NOMO-1 treated with DMSO at 0.1 percent for 48 hours (cell line): ENCODE measurements around the gene BACE2.

Source experiments
- DNase-seq: peaks from one replicate; lab custom pipeline; 2025; ENCODE audit not compliant: unreplicated experiment; lab: John Stamatoyannopoulos, UW

Gene BACE2

DNA sequence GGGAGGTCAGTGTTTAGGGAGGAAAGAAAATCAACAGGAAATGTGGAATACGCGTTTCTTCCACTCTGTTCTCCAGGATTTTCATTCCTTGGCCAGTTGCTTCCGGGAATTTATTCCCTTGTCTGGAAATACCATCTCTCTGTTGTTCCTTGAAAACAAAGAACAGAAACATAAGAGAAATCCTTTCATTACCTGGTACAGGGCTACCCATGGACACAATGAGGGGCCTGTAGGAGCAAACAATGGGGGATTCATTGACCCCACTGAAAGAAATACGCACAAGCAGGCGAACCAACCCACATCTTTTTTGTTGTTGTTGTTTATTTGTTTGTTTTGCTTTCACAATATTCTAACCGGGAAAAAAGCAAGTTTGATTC is 20.0 kb upstream of the BACE2 start:
- no peak for DNase-seq

- no peak for DNase-seq
These were observed 19.2 kb upstream of the BACE2 start for GRCh38 chr21:41148798-41149197.

GRCh38 chr21:41149199-41149598 is 18.8 kb upstream of the BACE2 start:
- DNase-seq: no peak

DNA sequence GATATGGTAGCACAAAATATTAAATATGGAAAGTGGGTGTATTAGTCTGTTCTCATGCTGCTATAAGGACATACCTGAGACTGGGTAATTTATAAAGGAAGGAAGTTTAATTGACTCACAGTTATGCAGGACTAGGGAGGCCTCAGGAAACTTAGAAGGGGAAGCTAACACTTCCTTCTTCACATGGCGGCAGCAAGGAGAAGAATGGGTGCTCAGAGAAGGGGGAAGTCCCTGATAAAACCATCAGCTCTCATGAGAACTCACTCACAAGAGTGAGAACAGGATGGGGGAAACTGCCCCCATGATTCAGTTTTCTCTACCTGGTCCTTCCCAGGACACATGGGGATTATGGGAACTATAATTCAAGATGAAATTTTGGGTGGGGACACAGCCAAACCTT is 15.8 kb upstream of the BACE2 start:
- peak; percentile 8 for DNase-seq

- no peak for DNase-seq
These were observed 14.5 kb upstream of the BACE2 start for GRCh38 chr21:41153443-41153842.

DNA sequence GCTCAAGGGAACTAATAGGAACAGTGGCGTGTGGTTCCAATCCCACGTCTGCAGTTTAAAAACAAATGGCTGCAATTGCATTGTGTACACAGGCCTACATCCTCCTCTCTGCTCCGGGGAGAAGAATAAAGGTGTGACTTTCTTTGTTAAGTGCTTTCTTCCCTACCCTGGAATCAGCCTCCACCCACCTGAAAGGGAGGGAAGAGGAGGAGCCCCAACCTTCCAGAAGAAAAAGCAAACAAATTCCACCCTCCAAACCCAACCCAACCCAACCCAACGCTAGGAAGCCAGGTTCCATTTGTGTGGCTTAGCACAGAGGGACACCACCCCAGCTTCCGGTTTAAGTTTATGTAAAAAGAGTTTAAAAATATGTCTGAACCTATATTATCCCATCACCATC is 11.8 kb upstream of the BACE2 start:
- no peak for DNase-seq

- no peak for DNase-seq
These were observed 9.9 kb upstream of the BACE2 start for GRCh38 chr21:41158026-41158425.

DNA sequence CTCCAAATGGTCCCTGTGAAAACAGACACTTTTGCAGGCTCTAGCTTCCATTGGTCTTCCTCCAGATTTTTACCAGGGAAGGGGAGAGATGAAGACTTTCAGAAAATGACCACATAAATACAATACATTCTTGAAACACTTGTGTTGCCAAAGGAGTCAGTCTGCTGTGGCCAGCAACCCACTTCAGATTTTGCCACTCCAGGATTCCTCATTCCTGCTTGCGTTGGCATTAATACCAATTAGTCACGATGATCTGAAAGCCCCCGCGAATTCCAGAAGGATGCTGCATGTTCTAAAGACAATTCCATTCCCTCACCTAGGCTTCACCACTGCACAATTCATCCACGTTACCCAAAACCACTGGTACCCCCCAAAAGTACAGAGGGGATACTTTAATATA is 7.9 kb upstream of the BACE2 start:
- no peak for DNase-seq

DNA sequence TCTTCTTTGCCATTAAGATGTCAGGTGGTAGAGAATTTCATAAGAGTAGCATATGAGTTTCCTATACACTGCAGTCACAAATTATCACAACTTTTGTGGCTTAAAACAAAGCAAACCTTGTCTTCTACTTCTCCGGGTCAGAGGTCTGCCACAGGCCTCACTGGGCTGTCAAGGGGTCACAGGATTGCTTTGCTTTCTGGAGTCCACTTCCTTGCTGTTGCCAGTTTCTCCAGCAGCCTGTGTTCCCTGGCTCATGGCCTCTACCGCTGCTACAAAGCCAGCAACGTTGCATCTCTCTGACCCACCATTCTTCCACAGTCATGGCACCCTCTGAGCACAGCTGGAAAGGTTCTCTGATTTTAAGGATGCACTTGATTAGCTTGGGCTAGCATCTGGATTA is 6.5 kb upstream of the BACE2 start:
- DNase-seq: no peak

GRCh38 chr21:41162096-41162495 is 5.9 kb upstream of the BACE2 start:
- no peak for DNase-seq

DNA sequence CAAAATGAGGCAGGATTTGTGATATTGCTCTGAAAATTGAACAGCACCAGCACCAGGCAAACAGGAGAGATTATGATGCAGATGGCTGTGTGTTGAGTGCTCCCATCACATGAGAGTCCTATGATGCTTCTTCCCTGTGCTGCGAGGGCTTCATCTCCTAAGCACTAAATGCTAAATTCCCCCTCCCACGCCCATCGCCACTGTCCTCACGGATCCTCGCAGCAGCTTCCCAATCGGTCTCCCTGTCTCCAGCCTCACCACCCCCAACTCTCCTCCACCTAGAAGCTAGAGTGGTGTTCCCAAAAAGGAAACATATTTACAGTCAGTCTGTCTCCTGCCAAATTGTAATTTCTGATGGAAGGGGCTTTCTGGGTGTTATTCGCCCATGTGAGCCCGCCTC is 4.9 kb upstream of the BACE2 start:
- no peak for DNase-seq

- DNase-seq: no peak
These were observed 3.9 kb upstream of the BACE2 start for GRCh38 chr21:41164052-41164451.

DNA sequence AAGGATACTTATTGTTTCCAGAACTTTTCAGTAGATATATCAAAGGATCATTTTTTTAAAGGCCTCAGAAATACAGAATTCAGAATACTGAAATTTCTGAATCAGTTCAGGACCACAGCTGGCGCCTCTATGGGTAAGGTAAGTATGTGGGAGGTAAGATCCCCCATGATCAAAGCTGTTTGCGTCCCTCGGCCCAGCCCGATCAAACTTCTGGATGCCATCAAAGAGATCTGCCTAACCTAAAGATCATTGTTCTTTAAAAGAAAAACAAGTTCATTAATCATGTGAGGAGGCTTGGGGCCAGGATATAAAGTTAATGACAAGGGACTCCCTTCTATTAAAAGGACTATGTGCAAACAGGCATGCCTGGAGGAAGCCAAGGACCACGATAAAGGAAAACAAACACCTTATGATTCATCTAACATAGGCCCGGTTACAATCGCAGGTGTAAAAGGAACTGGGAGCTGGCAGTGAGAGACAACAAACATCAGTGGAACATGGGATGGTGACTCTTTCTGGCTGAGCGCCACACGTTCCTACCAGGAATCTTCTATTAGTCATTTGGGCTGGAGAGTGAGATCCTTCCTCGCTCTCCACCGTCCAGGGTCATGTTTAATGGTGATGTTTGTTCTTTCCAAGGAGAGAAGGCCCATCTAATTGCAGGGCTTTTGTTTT is 2.8 kb upstream of the BACE2 start:
- DNase-seq: no peak

DNA sequence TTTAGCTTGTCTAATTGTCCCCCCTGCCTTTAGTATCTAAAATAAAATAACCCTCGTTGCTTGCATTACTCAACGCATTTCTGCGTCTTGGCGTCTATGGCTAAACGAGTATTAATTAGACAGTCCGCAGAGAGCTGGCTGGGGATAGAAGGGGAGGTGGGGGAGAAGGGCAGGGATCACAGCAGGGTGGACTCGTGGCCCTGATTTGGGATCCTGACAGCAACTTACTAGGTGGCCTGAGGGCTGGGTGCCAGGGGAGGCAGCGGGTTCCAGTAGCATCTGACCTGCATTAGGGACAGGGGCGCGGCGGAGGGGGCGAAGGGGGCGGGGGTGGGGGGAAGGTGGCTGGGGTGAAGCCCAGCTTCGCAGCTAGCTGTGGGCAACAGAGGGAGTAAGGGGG is 1.1 kb upstream of the BACE2 start:
- no peak for DNase-seq

DNA sequence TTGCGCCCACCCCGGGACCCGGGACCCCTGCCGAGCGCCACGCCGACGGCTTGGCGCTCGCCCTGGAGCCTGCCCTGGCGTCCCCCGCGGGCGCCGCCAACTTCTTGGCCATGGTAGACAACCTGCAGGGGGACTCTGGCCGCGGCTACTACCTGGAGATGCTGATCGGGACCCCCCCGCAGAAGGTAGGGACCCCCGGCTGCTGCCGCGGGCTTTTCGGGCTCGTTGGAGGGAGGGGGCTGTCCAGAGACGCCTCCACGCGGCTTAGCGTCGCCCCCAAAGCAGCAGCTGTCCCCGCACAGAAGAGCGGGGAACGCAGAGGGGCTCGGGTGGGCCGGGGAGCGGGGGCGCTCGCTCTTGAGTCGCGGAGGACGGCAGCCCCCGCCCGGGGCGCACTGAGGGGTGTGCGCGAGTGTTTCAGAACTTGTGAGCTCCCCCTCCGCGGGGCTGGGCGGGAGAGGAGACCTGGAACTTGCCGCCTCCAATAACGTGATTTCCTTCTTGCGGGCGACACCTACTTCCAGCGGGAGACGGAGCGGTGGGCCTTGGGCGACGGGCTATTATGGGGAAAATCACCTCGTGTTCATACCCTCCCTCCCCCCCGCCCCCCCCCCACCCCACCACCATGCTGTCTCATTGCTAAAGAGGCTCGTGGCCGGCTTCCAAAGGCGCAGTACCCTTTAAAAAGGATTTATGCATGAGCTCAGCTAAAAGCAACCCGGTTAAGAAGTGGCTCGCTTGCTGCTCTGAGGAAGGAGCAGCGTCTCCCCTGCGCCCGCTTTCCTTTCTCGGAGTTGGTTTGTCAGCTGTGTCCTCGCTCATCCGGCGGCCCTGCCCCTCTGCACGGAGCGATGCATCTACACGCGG is 664 bp downstream of the BACE2 start:
- peak; percentile 14 for DNase-seq

GRCh38 chr21:41169258-41169576 is 1.3 kb downstream of the BACE2 start:
- DNase-seq: no peak

DNA sequence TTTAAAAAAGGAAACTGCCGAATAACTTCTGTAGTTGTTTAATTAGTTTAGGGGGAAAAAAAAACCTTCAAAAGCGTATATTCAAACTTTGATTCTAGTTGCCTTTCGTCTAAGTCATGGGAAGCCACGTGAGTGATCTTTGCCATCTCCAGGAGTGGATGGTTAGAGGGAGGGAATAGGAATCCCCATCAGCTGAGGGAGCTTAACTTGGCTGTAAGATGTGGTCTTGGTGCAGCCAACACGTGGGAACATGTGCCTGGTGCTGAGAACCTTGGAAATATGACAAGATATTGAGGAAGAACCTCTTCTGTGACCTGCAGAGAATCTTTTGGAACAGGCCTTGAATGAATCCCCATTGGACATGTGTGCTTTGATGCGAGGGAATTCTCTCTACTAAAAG is 1.7 kb downstream of the BACE2 start:
- no peak for DNase-seq

DNA sequence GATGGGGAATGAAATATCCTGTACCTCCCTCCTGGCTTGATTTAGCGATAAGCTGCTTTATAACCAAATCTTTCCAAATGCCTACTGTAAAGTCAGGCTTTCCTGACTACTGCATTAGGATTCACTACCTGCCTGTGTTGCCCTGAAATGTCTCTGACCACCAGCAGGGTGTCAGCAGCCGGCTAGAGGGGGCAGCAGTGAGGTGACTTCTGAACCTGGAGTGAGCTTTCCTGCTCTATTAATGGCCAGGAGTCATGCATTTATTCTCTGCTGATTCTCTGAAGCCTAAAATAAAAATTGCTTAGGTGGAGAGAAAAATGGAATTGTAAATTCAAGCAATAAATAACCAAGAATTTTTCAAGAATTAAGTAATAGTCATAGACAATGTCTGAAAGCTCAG is 2.5 kb downstream of the BACE2 start:
- DNase-seq: peak; percentile 1

GRCh38 chr21:41170859-41171609 is 3.1 kb downstream of the BACE2 start:
- DNase-seq: no peak

DNA sequence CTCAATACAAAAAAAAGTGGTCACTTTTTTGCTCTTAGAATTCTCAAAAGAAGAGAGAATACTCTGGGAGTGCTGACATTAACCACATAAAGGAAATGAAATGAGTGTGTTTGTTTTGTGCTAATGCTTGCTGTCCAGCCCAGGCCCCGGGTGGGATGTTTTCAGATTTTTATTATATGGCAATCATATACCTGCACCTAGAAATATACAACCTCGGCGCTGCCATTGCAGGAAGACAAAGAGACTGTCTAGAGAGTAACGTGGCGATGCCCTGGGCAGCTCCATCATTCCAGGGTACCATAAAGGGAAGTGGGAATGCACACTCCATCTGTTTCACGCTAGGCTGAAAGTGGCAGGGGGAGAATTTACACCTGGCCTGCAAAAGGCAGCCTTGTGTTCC is 7.1 kb downstream of the BACE2 start:
- no peak for DNase-seq

- DNase-seq: no peak
These were observed 8.9 kb downstream of the BACE2 start for GRCh38 chr21:41176846-41177245.

DNA sequence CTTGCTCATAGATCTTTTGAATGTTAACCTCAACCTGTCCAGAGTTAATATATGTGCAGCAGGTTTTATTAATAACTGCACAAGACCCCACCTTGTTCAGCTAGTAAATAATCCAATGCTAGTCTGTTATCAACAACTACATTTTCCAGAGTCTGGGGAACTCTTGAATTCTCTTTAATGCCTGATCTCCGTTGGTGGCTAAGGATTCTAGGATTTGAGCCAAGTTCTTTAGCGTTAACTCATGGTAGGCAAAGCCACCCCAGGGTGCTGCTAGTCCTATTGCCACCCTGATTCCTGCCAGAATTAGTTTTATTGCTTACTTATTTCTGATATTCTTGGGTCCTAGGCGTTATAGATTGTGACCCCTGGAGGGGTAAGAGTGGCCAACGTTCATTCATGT is 12.8 kb downstream of the BACE2 start:
- DNase-seq: no peak
